Epidermal melanocyte (primary cell): ENCODE data around the gene SPACA1.
"Not testable (repeated sequence)": the region's sequence is repeated elsewhere in the genome, so short reads cannot be mapped to it uniquely, and the experiment has no call there.

Experiments
- DNase-seq: peaks from one replicate; pipeline ENCODE4 v3.0.0; 2011; ENCODE audit warnings: low spot score; ENCODE audit not compliant: insufficient read length

SPACA1 gene

DNA sequence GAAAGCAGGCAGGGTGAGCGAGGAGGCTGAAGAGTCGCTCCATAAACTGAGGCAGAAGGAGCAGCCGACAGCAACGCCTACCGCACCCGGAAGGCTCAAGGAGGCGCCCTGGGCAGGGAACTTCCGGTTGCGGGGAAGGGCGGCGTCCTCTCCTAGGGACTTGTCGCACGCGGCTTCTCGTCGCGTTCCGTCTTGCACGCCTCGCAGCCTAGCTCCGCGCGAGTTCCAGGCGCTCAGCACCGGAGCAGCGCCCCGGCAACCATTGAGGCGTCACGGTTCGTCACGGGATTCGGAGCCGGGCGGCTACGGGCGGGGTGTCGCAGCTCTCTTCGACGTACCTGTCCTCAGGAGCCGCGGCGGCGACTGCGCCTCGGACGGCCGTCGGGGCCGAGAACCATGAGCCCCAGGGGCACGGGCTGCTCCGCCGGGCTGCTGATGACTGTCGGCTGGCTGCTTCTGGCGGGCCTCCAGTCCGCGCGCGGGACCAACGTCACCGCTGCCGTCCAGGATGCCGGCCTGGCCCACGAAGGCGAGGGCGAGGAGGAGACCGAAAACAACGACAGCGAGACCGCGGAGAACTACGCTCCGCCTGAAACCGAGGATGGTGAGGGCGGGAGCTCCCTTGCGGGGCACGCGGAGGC lies at the start of gene SPACA1:
TSS of gene SPACA1 (plus strand) at position 332 of the 641 bp plus-strand sequence. CDS start at position 397, 65 bp downstream.
- DNase-seq, result no peak

GRCh38 chr6:88000713-88001112 lies 46.9 kb upstream of the SPACA1 start:
- no peak for DNase-seq

DNA sequence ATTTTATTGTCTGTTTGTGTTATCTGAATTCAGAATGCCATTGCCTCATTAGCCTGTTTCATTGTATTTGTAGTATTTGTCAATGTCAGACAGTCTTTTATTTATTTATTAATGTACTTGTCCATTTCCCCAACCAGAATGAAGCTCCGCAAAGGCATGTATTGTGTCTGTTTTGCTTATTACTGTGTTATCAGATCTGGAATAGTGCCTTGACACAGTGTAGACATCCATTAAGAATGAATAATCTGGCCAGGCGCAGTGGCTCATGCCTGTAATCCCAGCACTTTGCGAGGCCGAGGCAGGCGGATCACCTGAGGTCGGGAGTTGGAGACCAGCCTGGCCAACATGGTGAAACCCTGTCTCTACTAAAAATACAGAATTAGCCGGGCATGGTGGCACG lies 46.4 kb upstream of the SPACA1 start:
- DNase-seq, result not testable (repeated sequence)

GRCh38 chr6:88004707-88005106 lies 42.9 kb upstream of the SPACA1 start:
- DNase-seq, result no peak

GRCh38 chr6:88006557-88006956 lies 41.1 kb upstream of the SPACA1 start:
- no peak for DNase-seq

DNA sequence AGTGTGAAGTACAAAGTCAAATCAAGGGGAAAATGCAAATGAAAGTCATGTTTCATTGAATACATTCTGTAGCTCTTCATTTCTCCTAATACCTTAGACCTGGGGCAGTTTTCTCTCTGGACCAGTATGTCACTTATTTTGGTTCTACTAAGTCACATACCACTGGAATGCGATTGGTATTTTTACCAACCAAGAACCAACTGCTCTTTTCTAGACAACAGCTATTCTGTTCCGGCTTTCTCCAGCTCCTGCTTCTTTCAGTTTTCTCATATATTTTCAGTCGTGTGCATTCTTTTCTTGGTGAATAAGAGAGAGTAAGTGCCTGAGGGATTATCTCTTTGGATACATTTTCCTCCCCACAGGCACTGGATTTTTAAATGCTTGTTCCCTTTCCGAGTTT lies 39.2 kb upstream of the SPACA1 start:
- no peak for DNase-seq

DNA sequence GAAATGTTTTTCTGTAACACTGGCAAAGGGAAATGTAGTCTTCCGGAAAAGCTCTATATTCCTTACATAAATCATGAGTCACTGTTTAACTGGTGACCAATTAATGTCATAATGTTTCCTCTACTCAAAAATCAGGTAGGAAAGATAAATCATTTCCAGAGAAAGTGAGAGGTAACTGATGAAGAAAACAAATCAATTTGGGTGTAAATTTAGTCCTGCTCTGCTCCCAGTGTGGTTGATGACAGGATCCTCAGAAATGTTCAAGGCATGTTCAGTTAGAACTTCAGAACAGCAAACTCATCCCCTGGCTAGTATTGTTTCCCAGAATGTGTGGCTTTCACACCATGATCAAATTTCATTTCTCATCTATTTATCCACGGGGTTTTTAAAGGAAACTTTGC lies 38.8 kb upstream of the SPACA1 start:
- DNase-seq, result no peak

- DNase-seq, result no peak
These were observed 34.6 kb upstream of the SPACA1 start for GRCh38 chr6:88013015-88013414.

GRCh38 chr6:88013554-88013953 lies 34.1 kb upstream of the SPACA1 start:
- no peak for DNase-seq

- DNase-seq, result no peak
These were observed 27.2 kb upstream of the SPACA1 start for GRCh38 chr6:88020439-88020838.

DNA sequence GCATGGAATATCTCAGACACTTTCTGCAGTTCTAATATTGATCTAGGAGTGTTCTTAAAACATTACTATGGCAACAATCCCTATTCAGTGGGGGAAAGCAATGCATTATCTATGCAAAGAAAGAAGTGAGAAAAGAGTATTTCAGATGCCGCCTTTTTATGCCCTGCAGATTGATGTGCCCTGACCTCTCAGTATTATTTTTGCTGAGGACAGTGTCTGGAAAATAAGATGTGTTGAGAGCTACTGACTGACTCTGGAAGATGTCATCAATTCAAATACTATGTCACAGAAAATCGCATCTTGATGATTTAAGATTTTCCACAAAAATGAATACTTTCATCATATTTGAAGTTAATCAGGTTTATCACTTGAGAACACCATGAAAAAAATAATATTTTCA lies 22.9 kb upstream of the SPACA1 start:
- no peak for DNase-seq

- no peak for DNase-seq
These were observed 16.1 kb upstream of the SPACA1 start for GRCh38 chr6:88031550-88031949.

DNA sequence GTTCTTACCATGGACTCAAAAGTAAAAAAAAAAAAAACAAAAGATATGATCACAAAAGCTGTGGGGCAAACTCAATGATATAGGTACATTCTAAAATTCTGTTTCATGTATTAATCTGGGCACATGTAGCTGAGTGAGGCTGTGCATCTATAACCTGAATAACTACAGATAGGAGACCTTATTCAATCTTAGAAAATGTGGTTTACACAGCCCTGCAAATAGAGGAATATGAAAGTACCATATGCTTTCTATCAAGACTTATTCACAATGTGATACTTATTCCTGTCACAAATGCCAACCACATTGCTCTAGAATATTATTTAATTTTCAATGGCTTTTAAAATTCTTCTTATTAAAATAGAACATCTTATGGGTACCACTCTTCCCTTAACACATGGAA lies 3.1 kb upstream of the SPACA1 start:
- DNase-seq, result no peak

GRCh38 chr6:88045521-88046136 lies 2.0 kb upstream of the SPACA1 start:
- no peak for DNase-seq

- no peak for DNase-seq
These were observed 937 bp downstream of the SPACA1 start for GRCh38 chr6:88048578-88048977.

- no peak for DNase-seq
These were observed 2.6 kb downstream of the SPACA1 start for GRCh38 chr6:88050140-88050818.

DNA sequence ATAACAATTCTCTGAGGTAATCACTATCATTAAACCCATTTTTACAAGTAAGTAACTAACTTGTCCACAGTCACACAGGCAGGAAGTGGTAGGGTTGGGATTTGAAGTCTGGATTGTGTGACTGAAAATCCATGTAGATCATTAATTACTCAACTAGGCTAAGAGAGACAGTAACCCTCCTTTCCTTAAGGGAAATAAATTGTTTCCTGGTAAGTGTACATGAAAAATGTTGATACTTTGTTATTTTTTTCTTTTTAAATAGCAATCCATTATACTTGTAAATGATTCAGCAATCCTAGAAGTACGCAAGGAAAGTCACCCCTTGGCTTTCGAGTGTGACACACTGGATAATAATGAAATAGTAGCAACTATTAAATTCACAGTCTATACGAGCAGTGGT lies 11.6 kb downstream of the SPACA1 start:
- no peak for DNase-seq

- DNase-seq, result no peak
These were observed 14.7 kb downstream of the SPACA1 start for GRCh38 chr6:88062376-88062775.

GRCh38 chr6:88072462-88072861 lies 24.8 kb downstream of the SPACA1 start:
- no peak for DNase-seq

- no peak for DNase-seq
These were observed 27.1 kb downstream of the SPACA1 start for GRCh38 chr6:88074791-88075190.

- no peak for DNase-seq
These were observed 29.7 kb downstream of the SPACA1 start for GRCh38 chr6:88077305-88077704.

DNA sequence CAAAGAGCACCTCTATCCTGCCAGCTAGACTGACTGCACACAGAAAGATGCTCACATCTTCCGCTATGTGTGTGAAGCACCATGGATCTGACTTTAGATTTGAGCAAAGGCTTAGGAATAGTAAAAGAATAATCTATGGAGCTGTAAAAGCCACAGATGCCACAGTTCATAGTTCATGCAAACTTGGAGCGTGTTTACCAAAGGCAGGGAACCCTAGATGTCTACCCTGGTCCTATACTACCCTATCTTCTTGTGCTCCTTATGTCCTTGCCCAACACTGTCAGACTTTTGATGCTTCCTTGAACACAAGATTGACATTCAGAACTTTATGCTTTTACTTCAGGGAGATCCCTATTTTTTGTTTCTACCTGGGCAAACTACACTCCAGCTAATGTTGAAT lies 39.2 kb downstream of the SPACA1 start:
- no peak for DNase-seq

DNA sequence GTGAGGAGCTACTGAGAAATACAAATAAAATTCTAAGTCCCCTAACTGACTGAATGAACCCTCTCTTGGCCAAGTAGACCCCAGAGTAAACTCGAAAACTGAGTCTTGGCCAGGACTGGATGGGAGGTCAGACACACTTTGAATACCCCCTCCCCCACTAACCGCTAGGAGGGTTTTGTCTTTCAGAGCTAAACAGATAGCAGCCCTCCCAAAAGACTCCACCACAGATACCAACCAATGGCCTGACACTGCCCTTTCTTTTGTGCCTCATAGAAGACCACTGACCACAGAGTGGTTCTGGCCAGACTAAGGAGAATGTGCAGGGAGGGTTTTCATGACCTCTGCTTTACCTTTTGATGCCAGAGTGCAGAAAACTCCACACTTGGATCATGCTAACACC lies 42.1 kb downstream of the SPACA1 start:
- no peak for DNase-seq
